Fibroblast of peridontal ligament (primary cell): ENCODE measurements around the gene ZNF219.

Experiments used
- DNase-seq: peaks from one replicate; pipeline ENCODE4 v3.0.0-alpha.2; 2010; ENCODE audit errors: extremely low read depth

The ZNF219 gene

DNA sequence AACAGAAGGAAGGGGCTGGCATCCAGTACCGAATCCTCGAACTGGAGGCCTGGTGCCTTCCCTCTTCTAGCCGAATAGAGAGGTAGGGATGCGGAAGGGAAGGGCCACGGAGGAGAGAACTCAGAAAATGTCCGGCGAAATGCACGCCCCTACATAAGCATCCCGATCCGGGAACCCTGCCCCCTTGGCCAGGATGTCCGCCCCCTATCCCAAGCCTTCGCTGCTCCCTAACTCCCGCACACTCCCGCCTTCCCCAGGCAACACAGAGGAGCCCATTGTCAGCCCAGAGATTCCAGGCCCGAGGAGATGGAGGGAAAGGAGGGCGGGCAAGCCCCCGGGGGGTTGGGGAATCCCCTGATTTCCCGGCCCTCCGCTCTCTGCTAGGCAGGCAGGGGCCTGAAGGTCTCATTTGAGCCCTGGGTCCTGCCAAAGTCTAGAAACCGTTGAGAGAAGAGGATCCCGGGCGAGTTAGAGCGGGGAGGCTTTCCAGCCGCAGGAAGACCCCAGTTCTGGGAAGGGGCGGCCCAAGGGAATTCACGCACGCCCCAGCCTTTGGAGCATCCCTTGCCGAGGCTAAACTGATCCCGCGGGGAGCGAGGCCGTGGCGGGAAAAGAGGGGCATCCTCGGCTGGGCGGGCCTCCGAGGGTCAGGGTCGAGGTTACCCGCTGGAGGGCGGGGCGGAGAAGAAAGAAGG lies 28.9 kb downstream of the ZNF219 start:
- DNase-seq, result peak; percentile 40

DNA sequence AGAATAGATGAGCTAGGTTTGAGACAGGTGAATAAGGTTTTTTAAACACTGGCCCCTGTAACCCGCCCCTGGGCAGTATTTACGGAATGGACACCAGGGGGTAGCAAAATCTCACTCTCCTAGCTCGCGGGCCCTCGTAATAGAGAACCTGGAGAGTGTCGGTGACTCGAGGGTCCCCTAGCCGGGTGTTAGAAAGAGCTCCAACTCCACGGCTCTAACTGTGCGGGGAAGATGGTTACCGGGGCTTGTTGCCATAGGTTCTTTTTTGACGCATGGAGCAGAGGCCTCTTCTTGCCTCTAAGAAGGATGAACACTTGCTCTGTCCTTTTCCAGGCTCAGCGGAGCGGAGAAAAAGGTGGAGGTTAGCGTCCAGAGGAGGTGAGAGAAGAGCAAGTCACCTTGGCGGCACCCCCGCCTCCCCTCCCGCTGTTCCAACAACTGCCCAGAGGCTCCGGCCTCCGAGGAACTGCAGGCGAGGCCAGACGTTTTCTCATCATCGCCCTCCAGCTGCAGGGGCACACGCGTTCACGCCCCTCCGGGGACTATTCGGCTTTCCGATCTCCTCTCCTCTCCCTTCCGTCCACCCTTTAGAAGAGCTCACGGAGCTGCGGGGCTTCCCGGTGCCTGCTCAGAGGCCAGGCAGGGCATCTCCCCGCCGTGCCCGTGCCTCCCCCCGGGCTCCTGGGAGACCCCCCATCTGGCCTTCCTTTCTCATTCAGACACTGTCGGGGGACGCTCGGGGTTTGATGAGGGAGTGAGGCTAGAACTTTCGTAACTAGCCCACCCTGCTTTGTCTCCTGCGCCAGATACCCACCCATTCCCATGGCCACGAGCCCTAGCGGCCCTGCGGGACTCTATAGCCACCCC lies 29.7 kb downstream of the ZNF219 start:
- peak; percentile 67 for DNase-seq

DNA sequence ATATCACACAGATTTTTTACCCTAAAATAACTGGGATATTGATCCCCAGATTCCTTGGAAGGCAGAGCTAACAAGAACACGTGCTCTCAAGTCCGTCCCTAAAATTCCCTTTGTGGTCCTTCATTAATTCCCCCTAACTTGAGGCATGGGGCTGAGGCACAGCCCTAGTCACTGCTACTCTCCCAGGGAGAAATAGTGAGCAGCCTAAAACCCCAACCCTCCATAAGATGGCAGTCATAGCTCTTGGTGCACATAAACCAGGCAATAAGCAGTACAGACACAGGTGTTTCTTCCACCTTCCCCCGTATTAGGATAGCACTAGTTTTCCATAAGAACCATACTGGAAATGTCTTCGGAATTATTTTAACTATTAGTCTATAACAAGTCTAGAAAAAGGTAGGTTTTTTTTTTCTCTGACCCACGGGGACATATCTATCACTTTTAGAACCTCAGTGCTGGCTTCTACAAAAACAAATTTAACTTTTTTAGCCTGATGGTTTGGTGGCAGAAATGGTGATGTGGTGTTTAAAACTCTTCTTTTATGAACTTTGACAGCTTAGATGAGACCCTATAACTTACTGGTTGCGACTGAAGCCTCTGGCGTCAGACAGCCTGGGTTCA lies 31.5 kb downstream of the ZNF219 start:
- peak; percentile 16 for DNase-seq

DNA sequence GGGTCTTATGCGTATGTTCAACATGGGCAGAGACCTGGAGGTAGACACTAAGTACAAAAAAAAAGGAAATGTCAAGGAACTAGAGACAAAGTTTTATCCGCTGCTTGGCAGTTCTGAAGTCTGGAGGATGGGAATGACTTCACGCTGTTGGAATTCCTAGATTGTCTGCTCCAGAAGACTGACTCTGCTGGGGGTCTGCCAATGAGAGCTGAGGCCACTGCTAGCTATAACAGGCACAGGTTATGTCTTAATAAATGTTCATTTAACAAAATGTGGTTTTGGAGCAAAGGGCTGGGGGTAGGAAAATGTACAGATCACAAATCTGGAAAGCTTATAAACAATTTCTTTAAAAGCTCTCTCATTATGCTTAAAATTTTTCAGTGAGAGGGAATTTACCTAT lies 35.0 kb downstream of the ZNF219 start:
- peak; percentile 75 for DNase-seq

DNA sequence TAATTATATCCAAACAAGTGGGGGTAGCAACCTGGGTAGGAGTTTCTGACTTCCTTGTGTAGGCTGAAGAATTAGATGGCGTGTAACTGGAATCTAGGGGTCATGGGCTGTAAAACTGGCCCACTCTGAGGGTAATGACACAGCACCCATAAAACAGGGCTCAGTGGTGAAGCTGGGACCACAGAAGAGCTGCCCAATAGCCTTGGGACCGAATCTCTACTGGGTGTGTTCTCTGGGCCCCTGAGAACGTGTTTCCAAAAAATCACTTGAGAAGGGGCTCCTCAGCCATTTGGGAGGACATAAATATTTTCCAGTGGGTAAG lies 37.1 kb downstream of the ZNF219 start:
- no peak for DNase-seq

DNA sequence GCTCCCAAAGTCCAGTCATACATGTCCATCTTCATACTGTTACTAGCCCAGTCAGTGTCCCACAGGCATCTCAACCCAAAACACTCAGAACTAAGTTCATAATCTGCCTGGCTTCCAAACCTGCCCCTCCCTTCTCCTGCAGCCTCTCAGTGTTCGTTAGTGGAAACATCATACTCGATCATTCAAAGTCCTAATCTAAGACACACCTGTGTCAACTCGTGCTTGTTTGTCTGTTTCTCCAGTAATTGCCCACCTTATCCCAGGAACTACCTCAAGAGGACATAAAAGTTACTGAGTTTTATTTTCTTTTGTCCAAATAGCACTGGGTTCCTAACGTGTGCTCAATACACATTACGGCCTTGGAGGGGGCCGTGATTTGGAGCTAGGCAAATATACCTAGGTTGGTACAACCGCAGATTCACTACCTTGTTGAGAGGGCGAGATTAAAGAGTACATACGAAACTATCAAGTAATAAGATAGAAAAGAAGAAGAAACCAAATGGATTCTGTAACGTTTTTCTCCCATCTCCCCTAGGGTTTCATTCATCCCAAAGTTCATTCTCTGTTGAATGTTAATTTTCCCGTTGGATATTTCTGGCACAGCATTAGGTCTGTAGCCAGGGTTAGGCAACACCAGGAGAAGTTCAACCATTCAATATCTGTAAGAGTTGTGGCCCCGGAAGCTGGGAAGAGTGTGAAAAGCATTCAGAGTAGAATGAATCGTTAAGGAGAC lies 37.7 kb downstream of the ZNF219 start:
- no peak for DNase-seq

DNA sequence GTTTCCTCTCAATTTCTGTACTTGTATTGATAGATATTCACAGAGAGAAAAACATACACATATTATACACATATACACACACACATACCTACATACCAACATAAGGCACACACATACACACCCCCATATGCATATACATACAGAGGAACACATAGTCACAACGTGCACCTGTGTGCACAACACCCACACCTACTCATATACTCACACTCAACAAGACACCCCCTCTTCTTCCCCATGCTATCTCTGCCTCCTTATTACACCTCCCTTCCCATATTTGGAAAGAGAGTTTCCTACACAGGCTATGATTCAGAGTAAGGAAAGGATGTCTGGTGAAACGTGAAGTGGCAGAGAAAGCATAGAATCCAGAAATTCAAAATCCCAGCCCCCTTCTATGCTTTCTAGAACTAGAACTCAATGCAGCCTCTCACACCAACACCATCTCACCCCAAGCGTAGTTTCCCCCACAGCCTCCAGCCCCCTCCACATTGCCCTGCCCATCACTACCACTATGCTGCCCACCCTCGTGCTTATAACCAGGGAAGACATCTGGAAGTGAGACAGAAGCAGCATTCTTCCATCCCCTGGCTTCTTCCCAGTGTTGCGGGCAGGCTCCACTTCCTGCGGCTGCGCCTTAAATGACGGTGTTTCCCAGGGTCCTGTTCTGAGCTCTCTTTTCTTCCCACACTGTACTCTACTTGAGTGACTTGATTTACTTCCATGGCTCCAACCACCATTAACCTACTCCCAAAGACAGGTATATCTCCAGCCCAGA lies 38.4 kb downstream of the ZNF219 start:
- DNase-seq, result peak; percentile 46

DNA sequence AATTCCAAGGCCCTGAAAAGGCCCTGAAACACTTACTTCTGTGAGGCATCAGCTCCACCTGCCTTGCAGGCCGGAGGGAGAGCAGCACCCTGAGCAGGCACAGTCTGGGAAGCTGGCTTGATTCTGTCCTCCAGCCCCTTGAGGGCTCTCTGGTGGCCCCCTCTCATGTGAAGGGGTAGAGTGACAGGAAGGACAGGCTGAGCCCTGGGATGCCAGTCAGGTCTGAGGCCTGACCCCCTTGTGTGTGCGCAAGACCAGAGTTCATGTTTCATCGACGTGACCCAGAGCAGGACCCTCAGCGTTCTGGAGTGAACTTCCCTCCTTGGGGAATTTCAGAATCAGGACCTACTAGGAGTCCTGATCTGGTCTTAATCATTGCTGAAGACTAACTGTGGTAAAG lies 39.6 kb downstream of the ZNF219 start:
- DNase-seq, result no peak

DNA sequence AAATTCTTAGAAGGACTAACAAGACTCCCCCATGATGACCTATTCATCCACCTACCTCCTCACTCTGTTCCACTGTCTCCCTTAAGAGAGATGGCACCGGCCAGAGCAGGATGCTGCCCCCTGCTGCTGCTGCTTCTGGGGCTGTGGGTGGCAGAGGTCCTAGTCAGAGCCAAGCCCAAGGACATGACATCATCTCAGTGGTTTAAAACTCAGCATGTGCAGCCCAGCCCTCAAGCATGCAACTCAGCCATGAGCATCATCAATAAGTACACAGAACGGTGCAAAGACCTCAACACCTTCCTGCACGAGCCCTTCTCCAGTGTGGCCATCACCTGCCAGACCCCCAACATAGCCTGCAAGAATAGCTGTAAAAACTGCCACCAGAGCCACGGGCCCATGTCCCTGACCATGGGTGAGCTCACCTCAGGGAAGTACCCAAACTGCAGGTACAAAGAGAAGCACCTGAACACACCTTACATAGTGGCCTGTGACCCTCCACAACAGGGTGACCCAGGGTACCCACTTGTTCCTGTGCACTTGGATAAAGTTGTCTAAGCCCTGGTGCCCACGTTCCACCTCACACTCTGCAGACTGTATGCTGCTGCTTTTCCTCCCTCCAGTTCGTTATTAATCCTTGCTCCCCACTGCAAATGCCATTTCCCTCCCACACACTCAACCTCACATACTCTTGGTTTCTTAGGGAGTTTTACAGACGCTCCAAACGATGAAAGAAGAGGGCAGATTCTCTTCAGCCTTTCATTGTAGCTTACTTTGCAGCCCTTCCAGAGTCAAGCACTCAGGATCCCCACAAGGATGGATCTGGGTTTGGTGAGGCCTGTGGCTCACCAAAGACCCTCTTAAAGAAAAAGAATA lies 40.4 kb downstream of the ZNF219 start, which contains the start of gene RNASE8:
Gene RNASE8 (plus strand): TSS at position 20 of the 873 bp plus-strand sequence. CDS start 71 bp downstream, at position 91.
- DNase-seq, result peak; percentile 23

DNA sequence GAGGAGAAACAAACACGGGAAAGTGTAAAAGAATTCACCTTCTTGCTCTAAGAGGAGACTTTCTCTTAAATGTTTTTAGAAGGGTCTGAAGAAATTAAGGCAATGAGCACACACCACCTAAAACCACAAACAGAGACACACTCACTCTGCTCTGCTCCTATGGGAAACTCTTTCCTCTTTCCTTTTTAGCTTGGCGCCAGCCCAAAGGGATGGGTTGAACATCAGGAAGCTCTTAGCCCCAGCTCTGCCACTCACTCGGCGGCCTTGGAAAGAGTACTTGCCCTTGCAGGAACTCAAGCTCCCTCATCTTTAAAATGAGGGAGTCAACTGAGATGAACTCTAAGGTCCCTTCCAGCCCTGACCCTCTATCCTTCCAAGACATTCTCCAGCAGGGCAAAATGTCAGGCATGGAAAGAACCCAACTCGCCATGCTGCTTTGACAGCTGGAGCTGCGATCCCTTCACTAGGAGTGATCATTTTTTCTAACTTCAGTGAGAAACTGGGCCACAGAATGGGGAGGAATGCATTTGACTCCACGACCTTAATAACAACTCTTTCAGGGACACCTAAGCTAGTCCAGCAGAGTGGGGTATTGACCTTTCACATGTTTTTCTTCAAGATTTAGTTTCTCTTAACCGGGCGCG lies 41.8 kb downstream of the ZNF219 start:
- DNase-seq, result peak; percentile 77

DNA sequence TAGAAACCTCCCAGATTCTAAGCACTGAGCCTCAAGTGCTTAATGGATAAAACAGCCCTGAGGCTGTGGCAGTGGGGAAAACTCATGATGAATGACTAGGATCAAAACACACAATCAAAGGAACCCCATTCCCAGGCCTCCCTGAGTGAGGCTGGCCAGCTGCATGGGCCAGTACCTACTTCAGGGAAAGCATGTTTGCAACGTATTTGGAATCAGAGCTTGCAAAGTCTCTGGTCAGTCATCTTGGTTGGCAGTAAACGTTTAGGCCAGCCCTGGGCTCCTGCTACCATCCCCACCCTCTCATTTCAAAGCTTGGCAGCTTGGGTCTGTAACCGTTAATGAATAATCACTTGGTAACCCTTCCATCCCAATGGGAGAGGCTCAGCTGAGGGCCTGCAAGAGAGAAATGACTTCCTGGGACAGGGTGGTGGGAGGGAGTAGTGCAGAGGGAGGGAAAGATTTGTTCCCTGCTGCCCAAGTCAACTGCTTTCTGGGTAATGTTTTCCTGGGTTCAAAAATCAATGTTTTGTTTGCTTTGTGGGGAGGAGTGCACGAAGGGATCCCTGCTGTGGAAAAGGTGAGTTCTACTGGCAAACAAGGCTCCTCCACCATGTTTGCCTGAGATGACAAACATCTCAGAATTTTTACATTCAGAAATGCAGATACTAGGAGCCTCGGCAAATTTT lies 42.9 kb downstream of the ZNF219 start:
- no peak for DNase-seq

DNA sequence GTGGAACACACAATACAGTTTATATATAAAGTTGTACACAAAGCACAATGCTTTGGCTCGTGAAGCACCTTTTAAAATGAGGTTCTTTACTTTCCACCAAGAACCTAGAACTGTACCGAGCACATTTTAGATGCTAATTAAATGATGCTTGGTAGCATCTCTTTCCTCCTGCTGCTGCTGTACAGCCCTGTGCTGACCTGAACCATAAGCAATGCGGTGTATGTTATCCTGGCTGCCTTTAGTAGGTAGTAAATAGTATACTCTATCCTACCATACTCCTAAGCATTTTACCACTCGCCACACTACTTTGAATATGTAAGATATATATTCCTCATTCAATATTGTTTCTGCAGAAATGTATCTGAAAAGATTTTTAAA lies 43.7 kb downstream of the ZNF219 start:
- no peak for DNase-seq

DNA sequence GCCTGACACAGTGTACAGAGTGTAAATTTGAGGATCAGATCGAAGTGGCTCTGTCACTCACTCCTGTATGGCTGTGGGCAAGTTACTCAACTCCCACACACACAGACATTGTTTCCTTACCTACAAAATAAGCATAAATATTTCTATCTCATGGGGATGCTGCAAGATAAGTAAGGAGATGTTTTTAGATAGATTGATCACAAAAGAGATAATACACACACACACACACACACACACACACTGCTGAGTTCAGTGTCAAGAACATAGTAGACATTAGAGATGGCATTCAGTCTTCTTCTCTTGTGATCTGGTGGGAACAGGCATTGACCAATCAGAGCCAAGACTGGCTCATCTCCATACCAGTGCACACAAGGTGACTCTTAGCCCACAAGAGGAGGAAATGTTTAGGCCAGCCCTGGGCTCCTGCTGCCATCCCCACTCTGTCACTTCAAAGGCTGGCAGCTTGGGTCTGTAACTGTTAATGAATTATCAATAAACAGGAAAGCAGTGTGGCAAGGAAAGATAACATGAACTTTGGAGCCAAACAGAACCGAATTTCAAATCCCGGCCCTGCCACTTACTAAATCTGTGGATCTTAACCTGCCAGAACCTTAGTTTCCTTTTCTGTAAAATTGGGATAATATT lies 44.2 kb downstream of the ZNF219 start:
- no peak for DNase-seq

DNA sequence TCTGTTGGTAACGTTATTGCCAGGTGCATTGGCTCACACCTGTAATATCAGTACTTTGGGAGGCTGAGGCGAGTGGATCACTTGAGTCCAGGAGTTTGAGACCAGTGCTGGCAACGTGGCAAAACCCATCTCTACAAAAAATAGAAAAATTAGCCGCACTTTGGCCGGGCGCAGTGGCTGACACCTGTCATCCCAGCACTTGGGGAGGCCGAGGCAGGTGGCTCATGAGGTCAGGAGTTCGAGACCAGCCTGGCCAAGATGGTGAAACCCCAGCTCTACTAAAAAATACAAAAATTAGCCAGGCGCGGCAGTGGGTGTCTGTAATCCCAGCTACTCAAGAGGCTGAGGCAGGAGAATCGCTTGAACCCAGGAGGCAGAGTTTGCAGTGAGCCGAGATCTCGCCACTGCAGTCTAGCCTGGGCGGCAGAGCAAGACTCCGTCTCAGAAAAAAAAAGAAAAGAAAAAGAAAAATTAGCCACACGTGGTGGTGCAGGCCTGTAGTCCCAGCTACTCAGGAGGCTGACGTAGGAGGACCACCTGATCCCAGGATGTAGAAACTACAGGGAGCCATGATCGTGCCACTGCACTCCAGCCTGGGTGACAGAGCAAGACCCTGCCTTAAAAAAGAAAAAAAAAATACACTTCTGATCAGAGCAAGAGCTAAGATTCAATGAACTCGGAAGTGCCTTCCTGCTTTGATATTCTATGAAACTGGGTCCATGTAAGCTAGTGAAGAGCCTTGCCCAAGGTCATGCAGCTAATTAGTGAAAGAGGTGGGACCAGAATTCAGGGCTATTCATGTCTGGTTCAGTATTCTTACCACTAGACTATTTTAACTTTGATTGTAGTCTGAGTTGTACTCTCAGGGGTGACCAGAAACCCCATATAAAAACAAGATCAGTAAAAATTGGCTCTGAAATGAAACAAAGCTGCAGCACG lies 45.0 kb downstream of the ZNF219 start:
- no peak for DNase-seq

DNA sequence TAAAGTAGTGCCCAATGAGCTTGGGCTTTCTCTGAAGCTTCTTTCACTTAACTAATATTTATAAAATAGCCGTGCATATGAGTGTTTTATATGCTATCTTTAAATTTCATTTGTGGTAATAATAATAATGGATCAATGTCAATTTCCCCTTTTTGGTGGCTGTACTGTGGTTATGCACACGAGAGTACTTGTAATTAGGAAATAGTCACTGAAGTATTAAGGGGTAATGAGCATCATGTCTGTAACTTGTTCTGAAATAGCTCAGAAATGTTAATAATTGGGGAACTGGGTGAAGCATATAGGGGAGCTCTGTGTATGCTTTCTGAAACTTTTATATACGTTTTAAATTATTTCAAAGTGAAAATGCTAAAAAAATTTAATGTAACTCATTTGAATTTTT lies 47.9 kb downstream of the ZNF219 start:
- no peak for DNase-seq

DNA sequence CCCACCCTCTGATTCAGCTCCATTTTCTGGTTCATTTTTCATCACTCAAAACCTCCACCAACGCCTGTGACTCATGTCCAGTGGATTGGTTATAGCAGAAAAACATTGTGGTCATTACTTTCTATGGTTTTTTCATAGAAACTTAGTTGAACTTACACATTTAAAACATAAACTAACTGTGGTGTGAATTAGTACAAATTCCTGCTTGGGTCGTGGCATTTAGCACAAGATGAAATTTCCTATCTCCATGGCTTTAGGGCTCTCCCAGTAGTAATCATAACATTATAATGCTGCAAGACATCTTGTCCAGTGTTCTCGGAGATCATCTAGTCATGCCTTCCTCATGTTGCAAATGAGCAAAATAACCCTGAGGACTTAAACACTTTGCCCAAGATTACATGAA lies 49.2 kb downstream of the ZNF219 start:
- peak; percentile 69 for DNase-seq

DNA sequence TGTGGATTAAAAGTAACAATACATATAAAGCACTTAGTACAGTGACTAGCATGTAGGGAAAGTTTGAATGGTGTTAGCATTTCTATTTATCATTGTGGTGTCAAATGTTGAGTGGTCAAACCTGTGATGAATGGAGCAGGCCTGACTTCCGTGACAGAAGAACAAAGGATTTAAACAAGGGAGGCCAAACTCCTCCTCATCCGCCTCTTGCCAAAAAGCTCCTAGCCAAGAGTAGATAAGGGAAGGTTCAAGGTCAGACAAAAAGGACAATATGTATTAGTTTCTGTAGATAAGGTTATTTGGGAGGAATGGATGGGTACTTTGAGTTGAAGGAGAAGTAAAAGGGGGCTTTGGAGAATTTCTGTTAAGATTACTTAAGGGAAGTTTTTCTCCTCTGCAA lies 49.8 kb downstream of the ZNF219 start:
- no peak for DNase-seq

DNA sequence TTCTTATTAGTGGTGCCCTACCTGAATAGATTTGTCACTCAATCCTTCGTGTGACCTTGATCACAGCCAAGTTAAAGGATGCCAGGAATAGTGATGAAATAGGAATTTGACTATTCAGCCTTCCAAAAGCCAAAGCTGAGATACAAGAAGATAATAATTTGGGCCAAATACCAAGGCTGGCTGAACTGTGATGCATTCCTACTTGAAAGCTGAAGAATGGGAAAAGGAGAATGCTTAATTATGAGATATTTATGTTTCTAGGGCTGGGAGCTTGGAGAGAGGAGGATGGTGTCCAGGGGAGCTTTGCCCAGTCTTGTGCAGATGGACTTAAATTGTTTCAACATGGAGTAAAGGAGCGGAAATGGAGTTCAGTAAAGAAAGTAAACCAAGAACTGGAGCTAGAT lies 51.1 kb downstream of the ZNF219 start:
- DNase-seq, result peak; percentile 69
